Activated T-cell treated with anti-CD3 and anti-CD28 coated beads for 24 hours (primary cell): Measurements from ENCODE around the gene SH2D5.
"Not testable (repeated sequence)": the region's sequence is repeated elsewhere in the genome, so short reads cannot be mapped to it uniquely, and the experiment has no call there.

Source experiments
- DNase-seq: peaks from one replicate; pipeline ENCODE4 v3.0.0-alpha.2; 2020; ENCODE audit warnings: low read depth

Gene SH2D5

GRCh38 chr1:20695515-20695914 lies 37.0 kb downstream of the SH2D5 start:
- no peak for DNase-seq

- no peak for DNase-seq
Measured at GRCh38 chr1:20693623-20694022, 38.9 kb downstream of the SH2D5 start.

DNA sequence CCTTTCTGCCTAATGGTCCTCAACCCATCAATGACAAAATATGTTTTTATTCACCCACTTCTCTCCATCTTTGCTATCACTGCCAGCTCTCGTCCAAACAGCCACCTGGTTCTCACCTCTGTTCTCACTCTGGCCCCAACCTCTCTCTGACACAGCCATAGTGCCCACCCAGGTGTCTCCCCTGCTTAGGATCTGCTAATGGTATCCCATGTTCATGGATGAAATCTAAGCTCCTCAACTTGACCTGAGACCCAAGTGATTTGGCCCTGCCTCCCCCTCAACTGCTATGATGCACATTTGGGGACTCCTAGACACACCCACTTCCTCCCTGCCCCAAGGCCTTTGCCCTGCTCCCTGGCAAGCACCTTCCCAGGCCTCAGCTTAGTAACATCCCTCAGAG lies 40.6 kb downstream of the SH2D5 start:
- DNase-seq: no peak

DNA sequence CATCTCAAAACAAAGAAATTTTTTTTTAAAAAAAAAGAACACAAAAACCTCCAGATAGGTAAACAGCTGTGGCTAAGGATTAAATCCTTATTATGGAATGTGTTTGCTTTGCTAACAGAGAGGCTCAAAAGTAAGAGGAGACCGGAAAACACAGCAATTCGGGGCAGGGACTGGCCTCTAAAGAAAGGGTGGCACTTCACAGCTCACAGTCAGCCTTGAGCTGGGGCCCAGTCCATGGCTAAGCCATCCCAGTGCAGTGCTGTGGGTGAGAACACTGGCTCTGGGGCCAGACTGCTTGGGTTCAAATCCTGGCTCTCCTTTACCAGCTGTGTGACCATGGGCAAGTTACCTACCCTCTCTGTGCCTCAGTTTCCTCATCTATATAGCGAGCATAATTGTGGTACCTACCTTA lies 42.9 kb downstream of the SH2D5 start:
- no peak for DNase-seq

- DNase-seq: no peak
Measured at GRCh38 chr1:20686883-20687725, 45.4 kb downstream of the SH2D5 start.

- DNase-seq: no peak
Measured at GRCh38 chr1:20685741-20686140, 46.8 kb downstream of the SH2D5 start.

DNA sequence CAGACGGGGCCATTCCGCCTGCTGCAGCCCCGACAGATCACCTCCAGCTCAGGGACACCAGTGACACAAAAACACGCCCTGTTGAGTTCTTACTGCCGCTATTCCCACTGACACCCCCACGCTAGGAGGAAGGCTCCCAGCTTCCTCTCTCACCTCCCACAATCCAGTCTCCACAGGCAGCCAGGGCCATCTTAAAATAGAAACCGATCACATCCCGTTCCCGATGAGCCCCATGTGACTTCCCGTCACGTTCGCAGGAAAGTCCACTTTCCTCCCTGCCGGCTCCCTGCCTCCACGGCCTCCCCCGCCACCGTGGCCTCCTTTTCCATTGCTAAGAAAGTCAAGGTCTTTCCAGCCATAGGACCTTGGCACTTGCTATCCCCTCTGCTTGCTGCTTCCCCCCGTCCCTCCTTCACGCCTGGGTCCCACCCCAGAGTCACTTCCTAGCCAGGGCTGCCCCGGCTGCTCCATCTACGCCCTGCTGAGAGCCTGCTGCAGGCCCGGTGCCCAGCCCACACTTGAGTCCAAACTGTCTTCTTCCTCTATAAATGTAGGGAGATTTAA lies 47.3 kb downstream of the SH2D5 start:
- DNase-seq: no peak

DNA sequence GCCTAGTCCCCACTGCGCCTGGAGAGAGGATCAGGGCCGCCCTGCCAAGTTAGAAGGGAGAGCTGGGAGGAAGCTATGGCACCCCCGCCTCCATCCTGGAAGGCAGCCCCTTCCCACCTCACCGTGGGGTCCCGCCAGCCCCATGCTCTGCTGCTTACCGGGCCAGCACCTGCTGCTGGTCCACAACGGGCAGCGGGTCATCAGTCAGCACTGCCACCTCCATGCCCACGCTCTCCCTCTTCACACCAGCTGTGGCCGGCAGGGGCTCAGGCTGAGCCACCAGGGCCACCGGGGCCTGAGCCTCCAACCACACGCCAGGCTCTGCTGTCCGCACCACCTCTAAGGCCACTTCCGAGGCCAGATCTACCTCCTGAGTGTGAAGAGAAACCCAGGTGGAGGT lies 47.9 kb downstream of the SH2D5 start:
- no peak for DNase-seq

GRCh38 chr1:20684050-20684620 lies 48.4 kb downstream of the SH2D5 start:
- no peak for DNase-seq

- DNase-seq: no peak
Measured at GRCh38 chr1:20683614-20684013, 48.9 kb downstream of the SH2D5 start.

DNA sequence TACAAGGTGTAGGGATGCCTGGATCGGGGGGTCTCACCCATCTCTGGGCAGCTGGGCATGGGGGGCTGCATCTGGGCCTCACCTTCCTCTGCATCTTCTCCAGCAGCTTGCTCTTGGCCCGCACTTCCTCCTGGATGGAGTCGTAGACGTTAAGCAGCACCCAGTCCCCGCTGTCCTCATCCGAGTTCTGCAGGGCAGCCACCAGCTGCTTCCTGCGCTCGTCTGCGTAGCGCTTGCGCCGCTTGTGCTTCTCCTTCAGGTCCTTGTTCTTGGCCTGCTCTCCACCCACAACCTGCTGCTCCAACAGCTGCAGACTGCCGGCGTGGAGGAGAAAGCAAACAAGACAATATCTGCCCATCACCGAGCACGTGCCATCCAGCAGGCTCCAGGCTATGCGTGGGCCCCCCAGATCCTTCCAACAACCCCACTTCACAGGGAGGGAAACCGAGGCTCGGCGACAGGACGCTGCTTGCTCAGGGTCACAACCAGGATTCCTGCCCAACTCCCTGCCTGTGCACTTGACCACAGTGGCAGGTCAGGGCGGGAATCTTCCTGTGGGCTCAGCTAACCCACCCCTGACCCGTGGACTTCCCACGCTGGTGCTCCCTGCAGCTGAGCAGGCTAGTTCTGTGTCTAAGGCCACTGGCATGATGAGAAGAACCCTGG lies 49.8 kb downstream of the SH2D5 start:
- DNase-seq: no peak

- no peak for DNase-seq
Measured at GRCh38 chr1:20681999-20682398, 50.5 kb downstream of the SH2D5 start.

- no peak for DNase-seq
Measured at GRCh38 chr1:20680269-20680668, 52.2 kb downstream of the SH2D5 start.

DNA sequence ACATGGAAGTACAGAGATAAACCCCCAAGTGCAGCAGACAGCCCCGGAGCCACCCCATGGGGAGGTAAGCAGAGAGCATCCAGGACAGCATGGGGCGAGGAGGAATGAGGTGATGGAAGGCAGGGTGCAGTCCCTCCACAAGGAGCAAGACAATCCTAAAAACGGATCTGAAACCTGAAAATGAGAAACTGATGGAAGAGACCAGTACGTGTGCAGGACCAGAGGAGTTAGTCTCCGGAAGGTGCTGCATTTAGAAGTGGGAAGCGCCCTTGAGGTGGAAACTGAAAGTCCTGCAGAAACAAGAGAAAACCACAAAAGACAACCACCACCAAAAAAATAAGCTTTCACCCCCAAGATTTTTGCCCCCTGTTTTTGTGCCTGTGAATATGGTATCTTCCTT lies 53.9 kb downstream of the SH2D5 start:
- no peak for DNase-seq

DNA sequence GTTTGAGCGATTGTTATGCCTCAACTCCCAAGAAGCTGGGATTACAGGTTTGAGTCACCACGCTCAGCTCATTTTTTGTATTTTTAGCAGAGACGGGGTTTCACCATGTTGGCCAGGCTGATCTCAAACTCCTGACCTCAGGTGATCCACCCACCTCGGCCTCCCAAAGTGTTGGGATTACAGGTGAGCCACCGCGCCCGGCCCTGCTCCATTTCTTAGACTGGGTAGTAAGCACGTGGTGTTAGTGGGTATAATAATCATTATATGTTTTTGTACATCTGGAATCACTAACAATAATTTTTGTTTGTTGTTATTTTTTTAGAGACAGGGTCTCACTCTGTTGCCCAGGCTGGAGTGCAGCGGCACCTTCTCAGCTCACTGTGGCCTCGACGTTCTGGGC lies 58.9 kb downstream of the SH2D5 start:
- DNase-seq: not testable (repeated sequence)

DNA sequence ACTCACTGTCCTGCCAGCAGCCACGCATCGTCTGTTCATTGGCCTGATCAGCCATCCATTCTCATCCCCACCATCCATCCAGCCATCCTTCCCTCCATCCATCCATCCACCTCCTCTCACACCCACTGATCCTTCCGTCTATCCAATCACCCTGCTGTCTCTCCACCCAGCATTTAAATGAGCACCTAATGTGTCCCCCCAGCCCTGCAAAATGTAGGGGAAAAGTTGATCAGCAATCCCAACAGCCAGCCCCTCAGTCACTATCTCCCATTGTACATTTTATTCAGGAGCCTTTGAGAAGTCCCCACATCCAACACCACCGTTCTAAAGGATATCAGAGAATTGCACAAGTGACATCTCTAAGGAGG lies 60.3 kb downstream of the SH2D5 start:
- no peak for DNase-seq

- DNase-seq: no peak
Measured at GRCh38 chr1:20670936-20671335, 61.6 kb downstream of the SH2D5 start.
